HG03280 (cell line): ENCODE results near the gene STRBP.

ENCODE experiments used
- ATAC-seq: cut with Tn5 transposase; IDR thresholded peaks from one replicate; pipeline ENCODE4 v1.9.1; 2021; ENCODE audit warnings: mild to moderate bottlenecking, moderate library complexity; ENCODE audit not compliant: unreplicated experiment

The STRBP gene

GRCh38 chr9:123104807-123105206 lies 163.6 kb downstream of the STRBP start:
- no peak for ATAC-seq

DNA sequence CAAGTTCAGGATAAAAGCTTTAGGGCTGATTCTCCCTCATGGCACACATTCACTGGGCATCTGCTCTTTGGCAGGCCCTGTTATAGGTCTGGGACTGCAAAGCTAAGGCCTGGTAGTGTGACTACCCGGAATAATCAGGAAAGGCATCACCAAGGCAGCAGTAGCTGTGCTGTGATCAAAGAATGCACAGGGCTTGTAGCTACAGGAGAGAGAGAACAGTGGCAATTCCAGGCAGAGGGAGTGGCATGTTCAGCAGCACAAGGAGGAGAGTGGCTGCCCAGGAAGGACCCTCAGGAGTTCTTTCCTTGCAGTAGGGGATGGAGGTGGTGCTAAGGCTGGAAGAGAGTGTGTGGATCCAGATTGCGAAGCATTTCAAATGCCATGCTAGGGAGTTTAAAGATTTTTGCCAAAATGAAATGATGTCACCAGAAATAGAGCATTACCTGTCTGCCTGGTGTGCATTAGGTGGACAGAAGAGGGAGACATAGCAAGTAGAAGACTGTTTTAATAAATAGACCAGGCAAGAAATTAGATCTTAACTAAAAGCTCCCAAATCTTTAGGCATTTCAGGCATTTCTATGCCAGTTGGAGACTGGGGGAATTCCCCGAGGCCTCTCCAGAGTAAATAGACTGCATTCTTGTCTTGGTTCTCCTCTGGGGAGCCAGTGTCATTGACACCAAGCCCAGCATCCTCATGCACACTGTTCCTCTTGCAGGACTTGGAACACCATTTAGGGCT lies 165.8 kb downstream of the STRBP start:
- ATAC-seq, result no peak

- ATAC-seq, result no peak
These were observed 168.8 kb downstream of the STRBP start for GRCh38 chr9:123099548-123099947.

DNA sequence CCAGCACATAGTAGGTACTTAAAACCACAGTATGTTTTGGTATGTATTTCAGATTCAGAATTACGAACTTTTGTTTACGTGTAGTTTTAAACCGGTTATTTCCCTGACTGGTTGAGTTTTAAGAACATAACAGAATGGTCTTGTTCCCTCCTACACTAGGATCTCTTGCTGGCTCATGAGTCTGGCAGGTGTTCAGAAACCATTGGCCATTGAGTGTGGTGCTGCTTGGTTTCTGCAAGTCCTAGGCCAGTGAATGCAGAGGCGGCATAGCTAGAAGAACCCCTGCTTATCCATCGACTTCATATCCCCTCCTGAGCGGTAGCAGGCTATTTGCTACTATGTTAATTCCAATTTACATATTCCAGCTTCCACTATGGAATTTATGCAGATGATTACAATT lies 169.3 kb downstream of the STRBP start:
- ATAC-seq, result no peak

- no peak for ATAC-seq
These were observed 170.3 kb downstream of the STRBP start for GRCh38 chr9:123098096-123098459.

GRCh38 chr9:123097430-123098095 lies 170.8 kb downstream of the STRBP start:
- no peak for ATAC-seq

DNA sequence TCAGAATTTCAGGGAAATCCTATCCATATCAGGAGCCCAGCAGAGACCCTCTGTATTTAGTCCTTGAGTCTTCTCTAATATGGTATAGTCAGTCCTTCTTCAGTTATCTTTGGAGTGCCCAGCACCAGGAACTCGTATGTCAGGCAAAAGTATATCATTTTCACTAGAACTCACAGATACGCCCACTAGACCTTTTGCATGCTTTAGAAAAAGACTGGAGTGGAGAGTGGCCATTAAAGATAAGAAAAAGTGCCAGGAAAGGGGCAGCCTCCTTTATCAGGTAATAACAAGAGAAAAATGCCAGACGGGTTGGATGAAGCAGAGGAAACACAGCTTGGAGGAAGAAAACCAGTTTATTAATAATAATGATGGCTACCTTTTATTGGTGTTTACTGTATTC lies 171.4 kb downstream of the STRBP start:
- no peak for ATAC-seq

- ATAC-seq, result no peak
These were observed 175.2 kb downstream of the STRBP start for GRCh38 chr9:123093141-123093540.

DNA sequence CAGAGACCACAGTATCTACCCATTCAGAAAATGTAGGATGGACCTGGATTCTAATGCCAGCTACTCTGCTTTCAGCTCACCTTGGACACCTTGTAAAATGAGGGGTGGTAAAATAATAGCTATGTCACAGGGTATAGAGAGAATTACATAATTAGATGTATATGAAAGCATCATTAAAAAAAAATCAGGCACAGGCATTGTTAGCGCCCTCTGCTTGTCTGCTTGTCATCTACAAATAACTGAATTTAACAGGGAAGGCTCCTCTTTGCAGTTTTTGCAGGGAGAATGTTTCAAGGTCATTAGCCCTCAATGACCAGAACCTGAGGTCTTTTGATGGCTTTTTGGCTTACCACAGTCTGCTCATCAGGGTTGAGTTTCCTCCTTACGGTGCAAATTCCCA lies 176.9 kb downstream of the STRBP start:
- ATAC-seq, result no peak

DNA sequence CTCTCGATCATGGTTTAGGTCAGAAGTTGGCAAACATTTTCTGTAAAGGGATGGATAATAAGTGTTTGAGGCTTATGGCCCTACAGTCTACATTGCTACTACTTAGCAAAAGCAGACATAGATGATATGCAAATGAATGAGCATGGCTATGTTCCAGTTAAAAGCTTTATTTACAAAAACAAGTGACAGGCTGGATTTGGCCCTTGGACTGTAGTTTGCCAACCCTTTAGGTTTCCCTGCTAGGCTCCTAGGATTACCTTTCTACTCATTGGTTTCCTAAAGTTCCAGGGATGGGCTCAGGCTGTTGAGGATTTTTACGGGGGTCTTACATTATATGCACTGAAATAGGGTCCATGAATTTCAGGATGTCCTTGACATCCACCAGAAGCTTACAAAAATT lies 177.4 kb downstream of the STRBP start:
- no peak for ATAC-seq

DNA sequence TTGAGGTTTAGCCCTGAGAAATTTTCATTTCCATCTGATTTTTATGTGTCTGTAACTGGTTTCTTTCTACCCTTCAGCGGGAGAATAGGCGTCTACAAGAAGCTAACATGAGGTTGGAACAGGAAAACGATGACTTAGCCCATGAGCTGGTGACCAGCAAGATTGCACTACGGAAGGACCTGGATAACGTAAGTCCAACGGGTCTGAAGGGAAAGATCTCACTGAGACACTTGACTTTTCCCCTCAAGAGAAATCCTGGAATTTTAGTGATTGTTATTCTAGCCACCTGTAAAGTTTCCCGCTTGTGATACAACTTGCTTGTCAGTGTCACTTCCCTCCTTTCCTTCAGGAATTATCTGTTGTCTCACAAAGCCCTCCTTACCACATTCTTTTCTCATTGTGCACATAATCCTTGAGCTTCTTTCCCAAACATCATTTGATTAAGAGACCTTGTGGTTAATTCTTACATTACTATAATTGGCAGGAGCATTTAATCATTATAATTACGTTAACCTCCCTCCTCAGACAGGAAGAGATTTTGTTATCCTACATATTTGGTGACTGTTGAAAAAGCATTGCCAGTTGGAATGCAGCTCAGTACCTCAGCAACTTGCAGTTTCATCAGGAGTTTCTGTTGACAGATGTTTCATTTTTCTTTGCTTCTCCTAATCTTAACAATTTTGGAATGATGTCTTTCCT lies 178.0 kb downstream of the STRBP start:
- no peak for ATAC-seq

- no peak for ATAC-seq
These were observed 178.6 kb downstream of the STRBP start for GRCh38 chr9:123089790-123090189.

DNA sequence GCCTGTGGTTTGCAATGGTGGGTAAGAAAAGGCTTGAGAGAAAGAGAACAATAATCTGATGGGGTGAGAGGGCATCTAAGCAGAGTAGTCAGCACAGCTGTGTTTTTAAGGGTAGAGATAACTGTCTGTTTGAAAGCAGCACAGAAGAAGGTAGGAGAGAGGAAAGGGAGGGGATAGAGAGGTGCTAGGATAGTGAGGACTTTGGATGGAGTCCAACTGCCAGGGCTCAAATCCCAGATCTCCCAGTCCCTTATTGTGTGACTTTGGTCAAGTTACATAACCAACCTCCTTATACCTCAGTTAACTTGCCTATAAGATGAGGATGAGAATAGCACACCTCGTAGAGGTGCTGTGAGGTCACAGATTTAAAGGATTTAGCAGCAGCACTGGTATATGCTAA lies 179.3 kb downstream of the STRBP start:
- ATAC-seq, result no peak

- no peak for ATAC-seq
These were observed 181.0 kb downstream of the STRBP start for GRCh38 chr9:123087359-123087888.

DNA sequence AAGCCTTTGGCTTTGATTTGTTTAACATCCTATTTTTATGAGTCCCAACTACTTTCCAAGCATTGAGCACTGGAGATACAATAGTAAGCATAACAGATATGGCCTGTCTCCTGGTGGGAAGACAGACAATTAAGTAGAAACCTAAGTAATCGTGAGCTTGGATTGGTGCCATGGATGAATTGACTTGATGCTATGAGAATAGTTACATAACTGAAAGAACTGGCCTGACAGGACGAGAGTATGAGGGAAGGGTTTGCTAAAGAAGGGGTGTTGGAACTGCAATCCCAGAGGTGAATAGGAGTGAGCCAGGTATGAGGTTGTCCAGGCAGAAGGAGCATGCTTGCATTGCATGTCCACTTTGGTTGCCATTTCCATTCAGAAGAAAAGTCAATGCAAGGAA lies 182.5 kb downstream of the STRBP start:
- no peak for ATAC-seq

DNA sequence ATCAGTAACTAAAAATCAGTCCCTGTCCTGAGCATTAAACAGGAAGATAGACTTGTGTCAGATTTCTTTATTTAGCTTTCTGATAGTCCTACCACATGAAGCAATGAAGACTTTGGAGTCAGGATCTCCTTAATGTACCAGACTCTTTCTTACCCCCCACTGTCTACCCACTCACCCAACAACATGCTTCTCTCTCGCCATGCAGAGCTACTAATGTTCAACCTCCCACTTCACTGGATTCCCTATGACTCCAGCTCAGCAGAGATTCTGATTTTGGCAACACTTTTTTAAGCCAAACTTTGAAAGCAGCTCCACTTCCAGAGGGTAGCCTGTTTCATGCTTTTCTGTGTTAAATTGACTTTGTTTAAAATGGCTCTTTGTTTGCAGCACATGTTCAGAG lies 184.1 kb downstream of the STRBP start:
- no peak for ATAC-seq

DNA sequence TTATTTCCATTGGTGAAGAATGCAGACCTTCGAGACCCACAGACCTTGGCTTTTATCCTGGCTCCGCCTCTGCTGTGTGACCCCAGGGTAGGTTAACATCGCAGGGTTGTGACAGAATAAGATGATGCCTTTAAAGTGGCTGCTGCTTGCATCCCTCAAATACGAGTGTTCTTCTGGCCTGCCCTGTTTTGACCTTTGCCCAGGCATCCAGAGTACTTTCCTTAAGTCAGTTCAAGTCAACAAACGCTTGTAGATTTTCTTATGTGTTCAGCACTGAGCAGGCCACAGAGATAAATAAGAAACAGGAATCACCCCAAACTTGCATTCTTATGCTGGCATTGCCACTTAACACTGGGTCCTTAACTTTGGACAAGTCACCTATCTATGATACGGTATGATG lies 184.7 kb downstream of the STRBP start:
- no peak for ATAC-seq

- ATAC-seq, result no peak
These were observed 186.6 kb downstream of the STRBP start for GRCh38 chr9:123081824-123082223.

- ATAC-seq, result no peak
These were observed 187.9 kb downstream of the STRBP start for GRCh38 chr9:123080444-123080843.

DNA sequence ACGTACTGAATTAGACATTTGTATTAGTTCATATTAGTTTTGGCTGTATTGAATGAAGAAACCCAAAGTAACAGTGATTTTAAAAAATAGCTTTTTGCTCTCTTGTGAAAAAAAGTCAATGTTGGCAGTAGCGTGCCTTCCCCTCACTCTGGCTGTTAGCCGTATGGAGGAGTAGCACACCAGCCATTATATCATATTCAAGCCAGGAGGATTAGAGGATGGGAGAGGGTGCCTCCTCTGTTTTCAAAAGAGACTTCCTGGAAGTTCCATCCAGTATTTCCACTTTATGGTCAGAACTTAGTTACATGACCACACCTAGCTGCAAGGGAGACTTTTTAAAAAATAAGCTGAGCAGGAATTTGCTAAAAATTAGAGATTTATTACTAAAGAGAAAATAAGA lies 193.8 kb downstream of the STRBP start:
- no peak for ATAC-seq

DNA sequence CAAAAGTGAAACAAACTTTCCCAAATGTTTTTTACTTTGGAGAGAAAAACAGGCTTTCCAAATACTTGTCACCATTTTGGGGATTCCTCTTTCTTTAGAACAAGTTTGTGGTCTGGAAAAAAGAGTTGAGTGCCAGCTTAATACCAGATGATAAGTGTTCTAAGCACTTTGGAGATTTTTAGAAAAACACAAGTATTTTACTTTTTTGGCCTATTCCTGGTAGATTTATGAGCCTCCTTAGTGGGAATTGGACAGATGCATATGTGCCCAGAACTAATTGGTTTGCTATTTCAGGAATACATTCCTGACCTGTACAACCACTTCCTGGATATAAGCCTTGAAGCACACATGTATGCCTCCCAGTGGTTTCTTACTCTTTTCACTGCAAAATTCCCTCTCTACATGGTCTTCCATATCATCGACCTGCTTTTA lies 194.4 kb downstream of the STRBP start:
- ATAC-seq, result no peak

- no peak for ATAC-seq
These were observed 194.9 kb downstream of the STRBP start for GRCh38 chr9:123073441-123073840.
